H9 (cell line): ENCODE measurements around the gene SLC23A2. TPM values are rescaled to one million over a fixed set of nuclear protein-coding genes. Genes with fewer than 3 reads are reported as not detected.

Source experiments
- DNase-seq: peaks from one replicate; pipeline ENCODE4 v3.0.0-alpha.2; 2017
- H2AFZ ChIP-seq: one replicate; pipeline ENCODE4 v1.6.1; 2013; ENCODE audit warnings: mild to moderate bottlenecking, low read length, control low read depth, moderate library complexity
- H2AK5ac ChIP-seq: 2 replicates; pipeline ENCODE4 v1.6.1; 2013; ENCODE audit warnings: low read length, control low read depth, mixed read lengths; ENCODE audit not compliant: insufficient read length
- H2BK120ac ChIP-seq: one replicate; pipeline ENCODE4 v1.6.1; 2013; ENCODE audit warnings: low read depth, mild to moderate bottlenecking, low read length, control low read depth, inconsistent platforms; ENCODE audit not compliant: poor library complexity, severe bottlenecking
- H2BK12ac ChIP-seq: 2 replicates; pipeline ENCODE4 v1.6.1; 2013; ENCODE audit warnings: low read length, control low read depth, mixed read lengths, low read depth; ENCODE audit not compliant: insufficient read length
- H2BK15ac ChIP-seq: 2 replicates; pipeline ENCODE4 v1.6.1; 2013; ENCODE audit warnings: low read depth, low read length, control low read depth
- H2BK20ac ChIP-seq: one replicate; pipeline ENCODE4 v1.6.1; 2013; ENCODE audit warnings: low read depth, mild to moderate bottlenecking, low read length, control low read depth, inconsistent platforms; ENCODE audit not compliant: poor library complexity, severe bottlenecking
- H2BK5ac ChIP-seq: 2 replicates; pipeline ENCODE4 v1.6.1; 2013; ENCODE audit warnings: low read length, control low read depth, mixed read lengths; ENCODE audit not compliant: insufficient read length
- H3K14ac ChIP-seq: 2 replicates; pipeline ENCODE4 v1.6.1; 2013; ENCODE audit warnings: low read length, control low read depth; ENCODE audit not compliant: insufficient read depth
- H3K18ac ChIP-seq: 2 replicates; pipeline ENCODE4 v1.6.1; 2013; ENCODE audit warnings: low read depth, mild to moderate bottlenecking, mixed read lengths, low read length, control low read depth; ENCODE audit not compliant: insufficient read length
- H3K23ac ChIP-seq: 2 replicates; pipeline ENCODE4 v1.6.1; 2013; ENCODE audit warnings: low read length, control low read depth, mixed read lengths, low read depth; ENCODE audit not compliant: insufficient read length
- H3K23me2 ChIP-seq: 2 replicates; pipeline ENCODE4 v1.6.1; 2013; ENCODE audit warnings: low read depth, mild to moderate bottlenecking, mixed read lengths, low read length, control low read depth; ENCODE audit not compliant: insufficient read length, poor library complexity, severe bottlenecking
- H3K27ac ChIP-seq: 2 replicates; pipeline ENCODE4 v1.5.1; 2013; ENCODE audit warnings: low read length, control low read depth, mixed read lengths, low read depth; ENCODE audit not compliant: insufficient read length
- H3K27me3 ChIP-seq: 2 replicates; pipeline ENCODE4 v1.6.1; 2013; ENCODE audit warnings: low read length, control low read depth, inconsistent platforms; ENCODE audit not compliant: insufficient read depth
- H3K4ac ChIP-seq: 2 replicates; pipeline ENCODE4 v1.6.1; 2013; ENCODE audit warnings: low read depth, mild to moderate bottlenecking, control low read depth, inconsistent platforms, low read length, moderate library complexity
- H3K4me1 ChIP-seq: 2 replicates; pipeline ENCODE4 v1.6.1; 2013; ENCODE audit warnings: low read length, control low read depth, inconsistent platforms; ENCODE audit not compliant: insufficient read depth
- H3K4me2 ChIP-seq: 2 replicates; pipeline ENCODE4 v1.6.1; 2013; ENCODE audit warnings: low read length, control low read depth, mixed read lengths; ENCODE audit not compliant: insufficient read length, insufficient read depth
- H3K56ac ChIP-seq: 2 replicates; pipeline ENCODE4 v1.6.1; 2013; ENCODE audit warnings: low read depth, mild to moderate bottlenecking, mixed read lengths, low read length, control low read depth; ENCODE audit not compliant: insufficient read length
- H3K79me1 ChIP-seq: 2 replicates; pipeline ENCODE4 v1.6.1; 2013; ENCODE audit warnings: low read depth, mild to moderate bottlenecking, moderate library complexity, low read length, control low read depth, inconsistent platforms; ENCODE audit not compliant: insufficient read depth, poor library complexity, severe bottlenecking
- H3K79me2 ChIP-seq: 2 replicates; pipeline ENCODE4 v1.6.1; 2013; ENCODE audit warnings: low read length, control low read depth, inconsistent platforms; ENCODE audit not compliant: insufficient read depth
- H3K9ac ChIP-seq: 2 replicates; pipeline ENCODE4 v1.6.1; 2013; ENCODE audit warnings: low read length, control low read depth, mixed read lengths; ENCODE audit not compliant: insufficient read length; ENCODE audit errors: extremely low read depth
- H3K9me3 ChIP-seq: one replicate; pipeline ENCODE4 v1.6.1; 2013; ENCODE audit warnings: low read depth, low read length, inconsistent platforms; ENCODE audit not compliant: control insufficient read depth
- H3T11ph ChIP-seq: one replicate; pipeline ENCODE4 v1.6.1; 2013; ENCODE audit warnings: mild to moderate bottlenecking, low read length, control low read depth, inconsistent platforms
- H4K20me1 ChIP-seq: one replicate; pipeline ENCODE4 v1.6.1; 2013; ENCODE audit not compliant: control insufficient read depth, insufficient read length, insufficient read depth
- H4K5ac ChIP-seq: 2 replicates; pipeline ENCODE4 v1.6.1; 2013; ENCODE audit warnings: low read depth, mild to moderate bottlenecking, mixed read lengths, low read length, control low read depth; ENCODE audit not compliant: insufficient read length
- H4K8ac ChIP-seq: replicated peaks from 2 replicates; pipeline ENCODE4 v1.6.1; 2013; ENCODE audit warnings: low read length, control low read depth, mixed read lengths, low read depth; ENCODE audit not compliant: insufficient read length
- H4K91ac ChIP-seq: 2 replicates; pipeline ENCODE4 v1.6.1; 2013; ENCODE audit warnings: low read depth, mild to moderate bottlenecking, moderate library complexity, mixed read lengths, low read length, control low read depth; ENCODE audit not compliant: insufficient read length
- H3K27ac Mint-ChIP-seq, 3 experiments: 2 replicates in 2 of 3; 3 replicates in 1 of 3; pipeline ENCODE4 v1.8.0; 2020 to 2021; ENCODE audit warnings: mixed read lengths in 3 of 3, mild to moderate bottlenecking in 1 of 3, moderate library complexity in 1 of 3
- H3K27me3 Mint-ChIP-seq: 2 replicates; pipeline ENCODE4 v1.8.0; 2021; ENCODE audit warnings: low read depth, mild to moderate bottlenecking, moderate library complexity, mixed read lengths
- H3K36me3 Mint-ChIP-seq, 3 experiments: 2 replicates in 2 of 3; 3 replicates in 1 of 3; pipeline ENCODE4 v1.8.0; 2020 to 2021; ENCODE audit warnings: low read depth in 3 of 3, mixed read lengths in 3 of 3; ENCODE audit not compliant: insufficient read depth in 1 of 3
- H3K4me1 Mint-ChIP-seq, 2 experiments: 2 replicates each; pipeline ENCODE4 v1.8.0; 2020; ENCODE audit warnings: mixed read lengths in 2 of 2
- H3K4me3 Mint-ChIP-seq, 2 experiments: 2 replicates in 1 of 2; 3 replicates in 1 of 2; pipeline ENCODE4 v1.8.0; 2020 to 2021; ENCODE audit warnings: mild to moderate bottlenecking in 2 of 2, mixed read lengths in 2 of 2, moderate library complexity in 1 of 2
- H3K9me3 Mint-ChIP-seq, 2 experiments: 2 replicates in 1 of 2; 3 replicates in 1 of 2; pipeline ENCODE4 v1.8.0; 2020; ENCODE audit warnings: mild to moderate bottlenecking in 2 of 2, mixed read lengths in 2 of 2, moderate library complexity in 1 of 2
- WGBS: extraction: QIAGEN DNeasy Blood & Tissue Kit; methylation state at CpG from one replicate; pipeline ENCODE4 v1.1.7; 2013; ENCODE audit warnings: missing lambda C conversion rate, low lambda C conversion rate, mixed read lengths; ENCODE audit not compliant: insufficient read length; ENCODE audit errors: extremely low coverage; 5-methylcytosine and 5-hydroxymethylcytosine counted together
- total RNA-seq: library from RNA; stranded (reverse); gene quantifications from 2 replicates; pipeline ENCODE4 v1.2.1, GENCODE V29; 2021
- TF ChIP-seq, protein P1 (sequence below): fragments of 200-600 bp; sonication (generic); conservative IDR thresholded peaks from 3 replicates; pipeline ENCODE4 v1.8.0; 2021; ENCODE audit warnings: antibody characterized with exemption, mild to moderate bottlenecking

Gene SLC23A2
- total RNA-seq, 1 experiment from 2014 or later = 16.5 TPM

- Histone ChIP-seq H2AK5ac (no peak overlapping the region), H3T11ph (no peak overlapping the region), H3K27me3 (no peaks in the 10 kb centered on the region), H2BK5ac (no peak overlapping the region), H4K91ac (no peak overlapping the region), H3K79me2 (no peaks in the 10 kb centered on the region), H3K27ac (no peak overlapping the region), H3K4me1 (no peaks in the 10 kb centered on the region), H4K8ac (no peak overlapping the region), H2BK12ac (no peak overlapping the region), H2BK15ac (no peak overlapping the region; the same call in 1 of the 2 replicates), H2BK20ac (no peak overlapping the region), H4K5ac (no peak overlapping the region), H3K4ac (no peak overlapping the region), H3K9me3 (no peaks in the 10 kb centered on the region), H3K4me2 (no peak overlapping the region), H4K20me1 (no peaks in the 10 kb centered on the region), H3K9ac (no peak overlapping the region), H3K79me1 (no peaks in the 10 kb centered on the region), H3K14ac (no peak overlapping the region; the same call in 1 of the 2 replicates), H3K56ac (no peak overlapping the region), H2AFZ (no peak overlapping the region), H3K23ac (no peak overlapping the region), H3K18ac (no peak overlapping the region), H2BK120ac (no peak overlapping the region), H3K23me2 (no peaks in the 10 kb centered on the region)
- DNase-seq = no peak
- Mint-ChIP-seq H3K4me3 (no peak overlapping the region), H3K27me3 (peaks cover 19% of the 10 kb centered on the region), H3K36me3 (no peaks in the 10 kb centered on the region; a peak in 2 of 7 replicates), H3K4me1 (peaks cover 11% of the 10 kb centered on the region in 2 experiments), H3K9me3 (0 out of 5 replicates have a peak, but pooled peaks cover 0 to 3% of the 10 kb centered on the region in 2 experiments), H3K27ac (no peak overlapping the region)
- no CpG with 5 or more reads among the region's 2 CpGs for WGBS
- TF ChIP-seq, protein P1, sequence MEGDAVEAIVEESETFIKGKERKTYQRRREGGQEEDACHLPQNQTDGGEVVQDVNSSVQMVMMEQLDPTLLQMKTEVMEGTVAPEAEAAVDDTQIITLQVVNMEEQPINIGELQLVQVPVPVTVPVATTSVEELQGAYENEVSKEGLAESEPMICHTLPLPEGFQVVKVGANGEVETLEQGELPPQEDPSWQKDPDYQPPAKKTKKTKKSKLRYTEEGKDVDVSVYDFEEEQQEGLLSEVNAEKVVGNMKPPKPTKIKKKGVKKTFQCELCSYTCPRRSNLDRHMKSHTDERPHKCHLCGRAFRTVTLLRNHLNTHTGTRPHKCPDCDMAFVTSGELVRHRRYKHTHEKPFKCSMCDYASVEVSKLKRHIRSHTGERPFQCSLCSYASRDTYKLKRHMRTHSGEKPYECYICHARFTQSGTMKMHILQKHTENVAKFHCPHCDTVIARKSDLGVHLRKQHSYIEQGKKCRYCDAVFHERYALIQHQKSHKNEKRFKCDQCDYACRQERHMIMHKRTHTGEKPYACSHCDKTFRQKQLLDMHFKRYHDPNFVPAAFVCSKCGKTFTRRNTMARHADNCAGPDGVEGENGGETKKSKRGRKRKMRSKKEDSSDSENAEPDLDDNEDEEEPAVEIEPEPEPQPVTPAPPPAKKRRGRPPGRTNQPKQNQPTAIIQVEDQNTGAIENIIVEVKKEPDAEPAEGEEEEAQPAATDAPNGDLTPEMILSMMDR = no peak
These were observed 163.6 kb downstream of the SLC23A2 start for GRCh38 chr20:4837760-4838159.
